Measurements from ENCODE around the gene CNN2. TPM values are rescaled to one million over a fixed set of nuclear protein-coding genes. Genes with fewer than 3 reads are reported as not detected.

CNN2 gene
- total RNA-seq, 4 donors from 2014 or later, result 71.2 to 86.5 (median 79.7) TPM

DNA sequence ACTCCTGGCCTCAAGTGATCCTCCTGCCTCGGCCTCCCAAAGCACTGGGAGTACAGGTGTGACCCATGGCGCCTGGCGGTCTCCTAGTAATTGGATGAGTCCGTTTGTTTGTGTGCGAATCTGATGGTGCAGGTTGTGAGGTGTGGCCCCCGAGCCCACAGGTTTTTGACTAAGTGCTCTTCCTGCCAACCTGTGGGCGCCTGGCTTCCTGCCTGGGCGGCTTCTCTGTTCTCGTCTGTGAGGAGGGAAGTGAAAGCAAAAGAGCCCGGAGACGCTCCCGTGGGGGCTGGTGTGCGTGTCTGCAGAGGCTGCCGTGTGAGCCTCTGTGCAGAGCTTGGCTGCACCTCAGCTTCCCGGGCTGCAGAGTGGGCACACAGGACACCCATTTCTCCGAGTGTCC, 50.5 kb downstream of the CNN2 start:
- no peak overlapping the region for H3K4me3 ChIP-seq (ENCODE audit: low read depth, poor library complexity, severe bottlenecking)
- TF ChIP-seq POLR2A (IDR thresholded peaks at IDR 0.05), result no peak
- TF ChIP-seq, protein P1, sequence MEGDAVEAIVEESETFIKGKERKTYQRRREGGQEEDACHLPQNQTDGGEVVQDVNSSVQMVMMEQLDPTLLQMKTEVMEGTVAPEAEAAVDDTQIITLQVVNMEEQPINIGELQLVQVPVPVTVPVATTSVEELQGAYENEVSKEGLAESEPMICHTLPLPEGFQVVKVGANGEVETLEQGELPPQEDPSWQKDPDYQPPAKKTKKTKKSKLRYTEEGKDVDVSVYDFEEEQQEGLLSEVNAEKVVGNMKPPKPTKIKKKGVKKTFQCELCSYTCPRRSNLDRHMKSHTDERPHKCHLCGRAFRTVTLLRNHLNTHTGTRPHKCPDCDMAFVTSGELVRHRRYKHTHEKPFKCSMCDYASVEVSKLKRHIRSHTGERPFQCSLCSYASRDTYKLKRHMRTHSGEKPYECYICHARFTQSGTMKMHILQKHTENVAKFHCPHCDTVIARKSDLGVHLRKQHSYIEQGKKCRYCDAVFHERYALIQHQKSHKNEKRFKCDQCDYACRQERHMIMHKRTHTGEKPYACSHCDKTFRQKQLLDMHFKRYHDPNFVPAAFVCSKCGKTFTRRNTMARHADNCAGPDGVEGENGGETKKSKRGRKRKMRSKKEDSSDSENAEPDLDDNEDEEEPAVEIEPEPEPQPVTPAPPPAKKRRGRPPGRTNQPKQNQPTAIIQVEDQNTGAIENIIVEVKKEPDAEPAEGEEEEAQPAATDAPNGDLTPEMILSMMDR (IDR thresholded peaks at IDR 0.05), result no peak
- intact Hi-C loops (cut with DNase I; ENCODE audit: low total_unique reads), result no loop called here
- 31 to 32% methylated on average over 16 of the region's 16 CpGs for WGBS, 2 donors
- DNase-seq (ENCODE audit: low spot score in 2 of 2), result peak; percentile 66 to 94

DNA sequence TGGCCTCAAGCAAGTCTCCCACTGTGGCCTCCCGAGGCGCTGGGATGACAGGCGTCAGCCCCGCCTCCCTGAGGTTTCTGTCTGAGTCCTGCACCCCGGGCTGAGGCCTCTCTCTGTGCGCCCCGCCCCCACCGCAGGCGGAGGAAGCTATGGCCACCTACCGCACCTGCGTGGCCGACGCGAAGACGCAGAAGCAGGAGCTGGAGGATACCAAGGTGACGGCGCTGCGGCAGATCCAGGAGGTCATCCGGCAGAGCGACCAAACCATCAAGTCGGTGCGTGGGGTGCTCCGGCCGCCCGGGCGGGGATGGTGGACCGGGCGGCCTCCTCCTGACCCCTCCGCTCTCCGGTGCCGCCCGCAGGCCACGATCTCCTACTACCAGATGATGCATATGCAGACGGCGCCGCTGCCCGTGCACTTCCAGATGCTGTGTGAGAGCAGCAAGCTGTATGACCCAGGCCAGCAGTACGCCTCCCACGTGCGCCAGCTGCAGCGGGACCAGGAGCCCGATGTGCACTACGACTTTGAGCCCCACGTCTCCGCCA, 53.2 kb downstream of the CNN2 start:
- intact Hi-C loops (cut with DNase I; ENCODE audit: low total_unique reads), result no loop called here
- no peak overlapping the region for H3K4me3 ChIP-seq (ENCODE audit: low read depth, poor library complexity, severe bottlenecking)
- no peak for DNase-seq (ENCODE audit: low spot score in 2 of 2)
- TF ChIP-seq POLR2A (IDR thresholded peaks at IDR 0.05), result no peak
- TF ChIP-seq, protein P1 (IDR thresholded peaks at IDR 0.05), result no peak
- 87 to 91% methylated on average over 45 of the region's 45 CpGs for WGBS, 2 donors

DNA sequence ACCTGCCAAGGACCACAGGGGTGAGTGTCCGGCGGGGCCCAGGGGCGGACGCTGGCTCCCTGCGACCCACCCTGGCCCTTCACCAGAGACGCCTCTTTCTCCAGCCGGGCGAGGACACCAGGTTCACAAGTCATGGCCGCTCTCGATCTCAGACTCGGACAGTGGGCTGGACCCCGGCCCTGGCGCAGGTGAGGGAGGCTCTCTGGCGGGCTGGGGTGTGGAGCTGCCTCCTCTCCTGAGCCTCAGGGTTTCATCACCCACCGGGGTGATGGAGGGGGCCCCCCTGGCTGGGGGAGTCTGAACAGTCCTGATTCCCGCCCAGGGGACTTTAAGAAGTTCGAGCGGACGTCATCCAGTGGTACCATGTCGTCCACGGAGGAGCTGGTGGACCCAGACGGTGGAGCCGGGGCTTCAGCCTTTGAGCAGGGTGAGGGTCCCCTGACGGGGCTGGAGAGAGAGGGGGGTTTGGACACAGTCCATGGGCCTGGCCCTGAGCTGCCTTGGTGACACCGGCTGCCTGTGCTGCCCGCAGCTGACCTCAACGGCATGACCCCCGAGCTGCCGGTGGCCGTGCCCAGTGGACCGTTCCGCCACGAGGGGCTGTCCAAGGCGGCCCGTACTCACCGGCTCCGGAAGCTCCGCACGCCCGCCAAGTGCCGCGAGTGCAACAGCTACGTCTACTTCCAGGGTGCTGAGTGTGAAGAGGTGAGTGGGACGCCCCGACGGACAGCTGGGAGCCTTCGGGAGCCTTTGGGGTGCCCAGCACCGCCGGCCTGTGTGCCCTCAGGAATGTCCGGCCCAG, 54.2 kb downstream of the CNN2 start:
- no peak for TF ChIP-seq POLR2A (IDR thresholded peaks at IDR 0.05)
- TF ChIP-seq, protein P1 (IDR thresholded peaks at IDR 0.05), result no peak
- 92 to 94% methylated on average over 39 to 50 of the region's 50 CpGs for WGBS, 2 donors
- H3K4me3 ChIP-seq (ENCODE audit: low read depth, poor library complexity, severe bottlenecking), result no peak overlapping the region
- no peak for DNase-seq (ENCODE audit: low spot score in 2 of 2)
- intact Hi-C loops (cut with DNase I; ENCODE audit: low total_unique reads), result no loop called here

DNA sequence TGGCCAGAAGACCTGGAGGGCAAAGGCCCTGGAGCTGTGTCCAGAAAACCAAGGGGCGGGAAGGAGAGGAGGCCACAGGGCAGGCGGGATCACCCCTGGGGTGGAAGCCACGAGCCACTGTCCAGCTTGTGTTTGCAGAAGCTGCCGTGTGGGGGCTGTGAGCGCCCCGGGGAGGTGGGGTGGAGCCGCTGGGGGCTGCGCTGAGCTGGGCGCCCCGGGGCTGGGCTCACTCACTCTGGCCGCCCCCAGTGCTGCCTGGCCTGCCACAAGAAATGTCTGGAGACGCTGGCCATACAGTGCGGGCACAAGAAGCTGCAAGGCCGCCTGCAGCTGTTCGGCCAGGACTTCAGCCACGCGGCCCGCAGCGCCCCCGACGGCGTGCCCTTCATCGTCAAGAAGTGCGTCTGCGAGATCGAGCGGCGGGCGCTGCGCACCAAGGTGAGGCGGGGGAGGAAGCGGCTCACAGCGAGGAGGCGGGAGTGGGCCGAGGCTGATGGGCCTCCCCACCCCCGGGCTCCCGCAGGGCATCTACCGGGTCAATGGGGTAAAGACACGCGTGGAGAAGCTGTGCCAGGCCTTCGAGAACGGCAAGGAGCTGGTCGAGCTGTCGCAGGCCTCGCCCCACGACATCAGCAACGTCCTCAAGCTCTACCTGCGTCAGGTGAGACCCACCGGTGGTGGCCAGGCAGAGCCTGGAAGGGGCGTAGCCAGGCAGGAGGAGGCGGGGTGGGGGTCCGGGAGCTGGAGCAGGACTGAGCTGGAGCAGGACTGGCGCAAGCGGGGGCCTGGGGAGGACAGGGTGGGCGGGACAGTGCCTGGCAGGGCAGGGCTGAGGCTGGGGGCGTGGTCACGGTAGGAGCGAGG, 55.1 kb downstream of the CNN2 start:
- TF ChIP-seq, protein P1 (IDR thresholded peaks at IDR 0.05), result no peak
- TF ChIP-seq POLR2A (IDR thresholded peaks at IDR 0.05), result no peak
- no peak overlapping the region for H3K4me3 ChIP-seq (ENCODE audit: low read depth, poor library complexity, severe bottlenecking)
- 64 to 78% methylated on average over 39 to 53 of the region's 58 CpGs for WGBS, 2 donors
- DNase-seq (ENCODE audit: low spot score in 2 of 2), result no peak
- intact Hi-C loops (cut with DNase I; ENCODE audit: low total_unique reads), result no loop called here

DNA sequence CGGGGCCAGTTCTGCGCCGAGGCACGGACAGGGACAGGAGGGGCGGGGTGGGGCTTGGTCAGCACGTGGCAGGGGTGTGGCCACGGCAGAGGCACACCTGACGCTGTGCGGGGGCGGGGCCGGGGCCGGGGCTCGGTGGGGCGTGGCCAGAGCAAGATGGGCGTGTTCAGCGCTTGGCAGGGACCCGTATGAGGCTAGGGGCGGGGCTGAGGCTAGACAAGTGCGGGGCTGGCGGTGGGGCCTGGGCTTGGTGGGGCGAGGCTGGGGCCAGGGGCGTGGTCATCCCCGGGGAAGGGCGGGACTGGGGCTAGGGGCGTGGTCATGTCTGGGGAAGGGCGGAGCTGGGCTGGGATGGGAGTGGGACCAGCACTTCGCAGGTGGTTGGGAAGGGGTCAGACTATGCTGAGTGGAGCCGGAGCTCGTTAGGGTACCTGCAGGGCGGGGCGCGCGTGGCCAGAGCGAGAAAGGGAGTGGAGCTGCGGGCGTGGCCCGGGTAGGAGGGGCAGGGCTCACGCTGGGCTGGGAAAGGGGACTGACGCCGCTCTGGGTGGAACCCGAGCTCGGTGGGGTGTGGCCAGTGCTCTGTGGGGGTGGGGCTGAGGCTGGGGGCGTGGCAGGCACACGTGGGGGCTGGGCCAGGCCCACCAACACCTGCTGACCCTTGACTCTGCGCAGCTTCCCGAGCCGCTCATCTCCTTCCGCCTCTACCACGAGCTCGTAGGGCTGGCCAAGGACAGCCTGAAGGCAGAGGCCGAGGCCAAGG, 55.9 kb downstream of the CNN2 start:
- WGBS, 2 donors, result 16 to 23% methylated on average over 30 to 36 of the region's 51 CpGs
- peak; percentile 88 to 94 for DNase-seq (ENCODE audit: low spot score in 2 of 2)
- no peak for TF ChIP-seq POLR2A (IDR thresholded peaks at IDR 0.05)
- TF ChIP-seq, protein P1 (IDR thresholded peaks at IDR 0.05), result no peak
- H3K4me3 ChIP-seq (ENCODE audit: low read depth, poor library complexity, severe bottlenecking), result no peak overlapping the region
- intact Hi-C loops (cut with DNase I; ENCODE audit: low total_unique reads), result no loop called here

Data from lower leg skin (tissue), 4 donors.